Nephron (organoid): Measurements from ENCODE around the gene YWHAE.

Experiments used
- H3K27ac Mint-ChIP-seq, 3 experiments: 2 replicates each; pipeline ENCODE4 v1.8.0; 2020; ENCODE audit warnings: mixed read lengths in 3 of 3, mild to moderate bottlenecking in 2 of 3, moderate library complexity in 1 of 3
- H3K27me3 Mint-ChIP-seq: 2 replicates; pipeline ENCODE4 v1.8.0; 2021; ENCODE audit warnings: low read depth, mild to moderate bottlenecking, moderate library complexity, mixed read lengths
- H3K36me3 Mint-ChIP-seq: 2 replicates; pipeline ENCODE4 v1.8.0; 2020; ENCODE audit warnings: low read depth, mixed read lengths
- H3K4me1 Mint-ChIP-seq: 2 replicates; pipeline ENCODE4 v1.8.0; 2020; ENCODE audit warnings: mixed read lengths
- H3K4me3 Mint-ChIP-seq, 3 experiments: 2 replicates each; pipeline ENCODE4 v1.8.0; 2020; ENCODE audit warnings: mild to moderate bottlenecking in 3 of 3, mixed read lengths in 3 of 3, moderate library complexity in 2 of 3
- H3K9me3 Mint-ChIP-seq: 2 replicates; pipeline ENCODE4 v1.8.0; 2020; ENCODE audit warnings: mixed read lengths
- TF ChIP-seq, protein P1 (sequence below), 3 experiments: fragments of 200-600 bp; sonication (generic); IDR thresholded peaks; one replicate each; pipeline ENCODE4 v1.5.0; 2021; ENCODE audit warnings: antibody characterized with exemption in 3 of 3; ENCODE audit not compliant: unreplicated experiment in 3 of 3

Gene YWHAE

GRCh38 chr17:1414634-1415033, 14.6 kb upstream of the YWHAE start:
- Mint-ChIP-seq H3K27me3 (no peaks in the 10 kb centered on the region), H3K4me1 (no peaks in the 10 kb centered on the region), H3K4me3 (no peak overlapping the region), H3K9me3 (no peaks in the 10 kb centered on the region), H3K36me3 (peaks cover 7% of the 10 kb centered on the region), H3K27ac (no peak overlapping the region)
- TF ChIP-seq, protein P1, sequence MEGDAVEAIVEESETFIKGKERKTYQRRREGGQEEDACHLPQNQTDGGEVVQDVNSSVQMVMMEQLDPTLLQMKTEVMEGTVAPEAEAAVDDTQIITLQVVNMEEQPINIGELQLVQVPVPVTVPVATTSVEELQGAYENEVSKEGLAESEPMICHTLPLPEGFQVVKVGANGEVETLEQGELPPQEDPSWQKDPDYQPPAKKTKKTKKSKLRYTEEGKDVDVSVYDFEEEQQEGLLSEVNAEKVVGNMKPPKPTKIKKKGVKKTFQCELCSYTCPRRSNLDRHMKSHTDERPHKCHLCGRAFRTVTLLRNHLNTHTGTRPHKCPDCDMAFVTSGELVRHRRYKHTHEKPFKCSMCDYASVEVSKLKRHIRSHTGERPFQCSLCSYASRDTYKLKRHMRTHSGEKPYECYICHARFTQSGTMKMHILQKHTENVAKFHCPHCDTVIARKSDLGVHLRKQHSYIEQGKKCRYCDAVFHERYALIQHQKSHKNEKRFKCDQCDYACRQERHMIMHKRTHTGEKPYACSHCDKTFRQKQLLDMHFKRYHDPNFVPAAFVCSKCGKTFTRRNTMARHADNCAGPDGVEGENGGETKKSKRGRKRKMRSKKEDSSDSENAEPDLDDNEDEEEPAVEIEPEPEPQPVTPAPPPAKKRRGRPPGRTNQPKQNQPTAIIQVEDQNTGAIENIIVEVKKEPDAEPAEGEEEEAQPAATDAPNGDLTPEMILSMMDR (IDR thresholded peaks at IDR 0.05; ENCODE audit: unreplicated experiment in 3 of 3): no peak

- H3K4me1 Mint-ChIP-seq: no peaks in the 10 kb centered on the region
- no peak overlapping the region for H3K4me3 Mint-ChIP-seq
- TF ChIP-seq, protein P1 (IDR thresholded peaks at IDR 0.05; ENCODE audit: unreplicated experiment in 3 of 3): no peak
- no peaks in the 10 kb centered on the region for H3K9me3 Mint-ChIP-seq
- no peak overlapping the region for H3K27ac Mint-ChIP-seq
- peaks cover 7% of the 10 kb centered on the region for H3K36me3 Mint-ChIP-seq
- no peaks in the 10 kb centered on the region for H3K27me3 Mint-ChIP-seq
Measured at GRCh38 chr17:1414001-1414574, 14.1 kb upstream of the YWHAE start.

- no peak overlapping the region for H3K4me3 Mint-ChIP-seq
- no peak overlapping the region for H3K27ac Mint-ChIP-seq
- H3K4me1 Mint-ChIP-seq: no peaks in the 10 kb centered on the region
- TF ChIP-seq, protein P1 (IDR thresholded peaks at IDR 0.05; ENCODE audit: unreplicated experiment in 3 of 3): no peak
- peaks cover 7% of the 10 kb centered on the region for H3K36me3 Mint-ChIP-seq
- H3K27me3 Mint-ChIP-seq: no peaks in the 10 kb centered on the region
- no peaks in the 10 kb centered on the region for H3K9me3 Mint-ChIP-seq
Measured at GRCh38 chr17:1413281-1413791, 13.3 kb upstream of the YWHAE start.

GRCh38 chr17:1412185-1413110, 12.4 kb upstream of the YWHAE start:
- TF ChIP-seq, protein P1 (IDR thresholded peaks at IDR 0.05; ENCODE audit: unreplicated experiment in 3 of 3): no peak
- H3K36me3 Mint-ChIP-seq: peaks cover 3% of the 10 kb centered on the region
- no peaks in the 10 kb centered on the region for H3K9me3 Mint-ChIP-seq
- H3K4me3 Mint-ChIP-seq: no peak overlapping the region
- no peaks in the 10 kb centered on the region for H3K27me3 Mint-ChIP-seq
- H3K27ac Mint-ChIP-seq: no peak overlapping the region
- H3K4me1 Mint-ChIP-seq: no peaks in the 10 kb centered on the region

DNA sequence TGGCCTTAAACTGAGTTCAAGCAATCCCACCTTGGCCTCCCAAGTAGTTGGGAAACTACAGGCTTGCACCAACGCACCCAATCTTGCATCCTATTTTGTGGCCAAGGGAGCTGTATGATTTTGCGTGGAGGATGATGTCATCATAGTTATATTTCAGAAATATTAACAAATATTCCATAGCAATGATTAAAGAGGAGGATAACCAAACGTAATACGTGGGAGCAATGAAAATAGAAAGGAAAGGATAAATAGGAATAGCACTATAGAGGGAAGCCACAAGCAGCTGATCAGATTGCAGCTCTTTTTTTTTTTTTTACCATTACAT, 2.2 kb upstream of the YWHAE start:
- Mint-ChIP-seq H3K9me3 (peaks cover 3% of the 10 kb centered on the region), H3K4me3 (peak overlapping the region; percentile 35 to 57 (median 42)), H3K27ac (no peak overlapping the region), H3K27me3 (no peaks in the 10 kb centered on the region), H3K4me1 (peaks cover 10% of the 10 kb centered on the region), H3K36me3 (peaks cover 7% of the 10 kb centered on the region)
- TF ChIP-seq, protein P1 (IDR thresholded peaks at IDR 0.05; ENCODE audit: unreplicated experiment in 3 of 3): no peak
